Astrocyte of the cerebellum (primary cell): ENCODE data around the gene NCLN.
A peak's percentile ranks its signal among the peaks of the same experiment; 100 is the strongest.
"Not testable (repeated sequence)": the region's sequence is repeated elsewhere in the genome, so short reads cannot be mapped to it uniquely, and the experiment has no call there.

Source experiments
- DNase-seq: peaks from one replicate; pipeline ENCODE4 v3.0.0-alpha.2; 2011; ENCODE audit warnings: low read depth
- H3K4me3 ChIP-seq: 2 replicates; pipeline ENCODE4 v1.5.1; 2011; ENCODE audit warnings: mild to moderate bottlenecking, low read depth, low read length, moderate library complexity
- CTCF ChIP-seq: IDR thresholded peaks from 2 replicates; pipeline ENCODE4 v1.5.1; 2012; ENCODE audit warnings: low read length, low read depth, moderate library complexity, mild to moderate bottlenecking; ENCODE audit errors: missing control alignments
- in situ Hi-C: cut with HindIII; loops from 2 replicates; pipeline ENCODE4 v1.10.0; 2017; ENCODE audit warnings: low sequenced_read_pairs

The NCLN gene

GRCh38 chr19:3163230-3163886 is 22.4 kb upstream of the NCLN start:
- no peak for DNase-seq
- in situ Hi-C loops: no loop called here
- no peak overlapping the region for H3K4me3 ChIP-seq
- TF ChIP-seq CTCF: peak; percentile 98

GRCh38 chr19:3163943-3164342 is 21.8 kb upstream of the NCLN start:
- no peak for DNase-seq
- TF ChIP-seq CTCF: no peak
- in situ Hi-C loops: no loop called here
- no peak overlapping the region for H3K4me3 ChIP-seq

- in situ Hi-C loops: no loop called here
- no peak for DNase-seq
- no peak overlapping the region for H3K4me3 ChIP-seq
- TF ChIP-seq CTCF: no peak
Measured at GRCh38 chr19:3167533-3168272, 18.0 kb upstream of the NCLN start.

- no peak for TF ChIP-seq CTCF
- no peak overlapping the region for H3K4me3 ChIP-seq
- no peak for DNase-seq
- in situ Hi-C loops: no loop called here
Measured at GRCh38 chr19:3171894-3172672, 13.6 kb upstream of the NCLN start.

- DNase-seq, in situ Hi-C loops, H3K4me3 ChIP-seq: not testable (repeated sequence)
Measured at GRCh38 chr19:3172673-3173000, 13.1 kb upstream of the NCLN start.

- no peak for DNase-seq
- no peak overlapping the region for H3K4me3 ChIP-seq
- in situ Hi-C loops: no loop called here
- TF ChIP-seq CTCF: no peak
Measured at GRCh38 chr19:3175781-3176714, 9.7 kb upstream of the NCLN start.
